Fibroblast of skin of abdomen (primary cell): ENCODE measurements around the gene SART1.
"Not testable (repeated sequence)": the region's sequence is repeated elsewhere in the genome, so short reads cannot be mapped to it uniquely, and the experiment has no call there.

Experiments
- DNase-seq: peaks from one replicate; pipeline ENCODE4 v3.0.0-alpha.2; 2013

The SART1 gene

DNA sequence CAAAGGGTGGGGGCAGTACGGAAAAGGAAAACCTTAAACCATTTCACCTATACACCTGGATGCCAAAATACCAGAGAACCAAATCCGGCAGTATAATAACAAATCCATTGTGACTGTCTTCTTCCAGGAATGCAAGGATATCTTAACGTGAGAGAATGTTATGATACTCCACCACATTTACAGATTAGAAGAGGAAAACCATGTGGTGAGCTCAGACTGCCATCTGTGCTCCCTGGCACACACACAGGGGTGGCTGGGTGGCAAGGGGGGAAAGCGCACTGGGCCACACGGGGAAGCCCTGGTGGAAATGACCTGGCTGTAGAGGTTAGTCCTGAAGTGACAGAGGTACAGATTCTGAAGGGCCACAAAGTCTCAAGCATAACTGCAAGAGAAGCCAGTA lies 30.5 kb downstream of the SART1 start:
- DNase-seq, result no peak

DNA sequence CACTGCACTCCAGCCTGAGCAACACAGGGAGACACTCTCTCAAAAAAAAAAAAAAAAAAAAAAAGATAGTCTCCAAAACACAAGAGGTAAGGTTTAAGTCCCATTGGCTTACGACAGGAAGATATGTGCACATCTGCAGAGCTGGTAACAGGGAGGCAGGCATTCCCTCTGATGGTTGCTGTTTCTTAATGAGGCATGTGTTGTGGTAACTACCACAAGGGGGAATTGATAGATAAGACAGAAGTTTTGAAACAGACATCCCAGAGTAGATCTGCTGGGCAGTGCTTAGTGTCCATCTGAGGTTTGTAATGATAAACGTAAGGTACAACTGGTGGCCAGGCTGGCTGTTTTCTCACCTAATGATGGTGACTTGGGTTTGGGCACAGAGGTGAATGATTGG lies 35.8 kb downstream of the SART1 start:
- no peak for DNase-seq

DNA sequence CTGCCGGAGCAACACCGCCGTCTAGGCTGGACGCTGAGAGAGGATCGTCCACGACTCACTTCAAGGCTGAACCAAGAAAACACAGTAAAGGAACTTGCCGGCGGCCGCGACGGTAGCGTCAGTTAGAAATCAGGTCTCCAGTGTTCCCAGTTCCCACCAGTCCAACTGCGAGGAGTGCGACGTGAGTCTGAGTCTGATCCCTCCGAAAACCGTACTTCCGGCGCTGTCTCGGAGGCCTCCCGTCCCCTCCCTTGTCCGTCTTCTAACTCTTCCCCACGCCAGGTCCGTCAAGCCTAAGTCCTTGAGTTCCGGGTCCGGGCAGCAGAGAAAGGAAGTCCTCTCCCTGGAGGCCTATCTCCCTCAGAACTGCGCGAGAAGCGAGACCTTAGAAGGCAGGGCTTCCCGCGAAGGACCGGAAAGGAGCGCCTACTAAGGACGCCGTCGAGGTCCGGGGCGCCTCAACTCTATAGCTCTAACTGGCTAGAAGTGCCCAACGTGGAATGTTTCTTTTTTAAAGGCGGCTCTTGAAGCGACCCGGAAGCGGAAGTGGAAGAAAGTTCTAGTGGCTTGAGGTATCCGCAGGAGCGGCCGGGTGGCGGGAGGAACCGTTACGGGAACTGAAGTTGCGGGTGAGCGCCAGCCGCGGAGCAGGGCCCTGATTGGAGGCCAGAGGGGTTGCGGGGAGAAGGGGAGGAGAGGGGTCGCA lies 40.6 kb downstream of the SART1 start, which contains the start of the genes BANF1 and EIF1AD:
Gene BANF1 (plus strand): TSS at position 562 of the 706 bp plus-strand sequence. CDS start 748 bp downstream, outside the sequence.
Gene EIF1AD (minus strand): TSS at position 216 of the 706 bp plus-strand sequence. CDS start 1,768 bp downstream, outside the sequence.
- peak; percentile 97 for DNase-seq

DNA sequence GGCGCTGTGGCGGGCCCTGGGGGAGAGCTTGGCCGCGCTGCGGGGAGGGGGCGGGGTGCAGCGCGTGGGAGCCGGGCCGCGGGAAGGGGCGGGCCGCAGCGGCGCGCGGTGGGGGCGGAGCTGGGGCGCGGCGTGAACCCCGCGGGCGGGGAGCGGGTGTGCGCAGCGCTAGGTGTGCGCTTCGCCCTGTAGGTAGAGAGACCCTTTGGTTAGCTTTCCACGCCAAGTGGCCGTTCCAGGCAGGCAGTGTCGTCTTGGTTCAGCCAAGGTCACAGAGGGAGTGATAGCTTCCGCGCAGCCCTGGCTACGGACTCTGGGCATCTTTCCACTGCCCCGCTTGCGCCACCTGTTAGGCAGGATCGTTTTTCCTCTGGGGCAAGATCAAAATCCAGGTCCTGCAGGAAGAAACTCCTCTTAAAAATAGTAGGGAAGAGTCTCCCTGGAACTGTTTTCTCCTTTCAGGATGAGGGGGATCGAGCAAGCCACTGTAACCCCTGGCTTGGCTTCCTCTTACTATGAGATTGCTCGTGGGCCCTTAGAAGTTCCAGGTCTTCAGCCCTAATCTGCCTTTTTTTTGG lies 41.2 kb downstream of the SART1 start:
- DNase-seq, result no peak

DNA sequence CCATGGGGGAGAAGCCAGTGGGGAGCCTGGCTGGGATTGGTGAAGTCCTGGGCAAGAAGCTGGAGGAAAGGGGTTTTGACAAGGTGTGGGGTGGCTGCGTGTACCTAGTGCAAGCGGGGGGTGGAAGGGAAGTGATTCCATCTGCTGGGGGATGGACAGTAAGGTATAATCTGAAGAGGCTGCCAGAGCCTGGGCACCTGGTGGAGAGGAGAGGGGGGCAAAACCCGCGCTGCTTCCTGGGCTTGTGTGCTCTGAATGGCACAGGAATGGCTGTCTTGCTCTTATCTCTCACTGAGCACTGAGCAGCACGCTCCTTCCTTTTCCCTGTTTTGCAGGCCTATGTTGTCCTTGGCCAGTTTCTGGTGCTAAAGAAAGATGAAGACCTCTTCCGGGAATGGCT lies 41.8 kb downstream of the SART1 start:
- no peak for DNase-seq

DNA sequence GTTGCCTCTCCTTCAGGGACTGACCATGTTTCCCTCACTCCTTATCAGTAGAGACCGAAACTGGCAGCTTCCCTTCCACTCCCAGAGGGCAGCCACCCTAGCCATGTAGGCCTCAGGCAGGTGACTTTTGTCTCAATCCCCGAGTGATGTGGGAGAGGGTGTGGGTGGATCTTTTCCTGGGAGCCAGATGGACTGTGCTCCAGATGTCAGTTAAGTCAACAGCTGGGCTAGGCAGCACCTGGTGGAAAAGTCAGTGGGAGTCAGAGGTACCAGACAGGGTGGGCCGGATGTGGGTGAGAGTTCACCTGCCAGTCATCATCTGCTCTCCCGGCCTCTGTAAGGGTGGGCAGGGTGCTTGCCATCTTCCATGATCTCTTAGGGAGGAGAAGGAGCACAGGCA lies 42.7 kb downstream of the SART1 start:
- no peak for DNase-seq

DNA sequence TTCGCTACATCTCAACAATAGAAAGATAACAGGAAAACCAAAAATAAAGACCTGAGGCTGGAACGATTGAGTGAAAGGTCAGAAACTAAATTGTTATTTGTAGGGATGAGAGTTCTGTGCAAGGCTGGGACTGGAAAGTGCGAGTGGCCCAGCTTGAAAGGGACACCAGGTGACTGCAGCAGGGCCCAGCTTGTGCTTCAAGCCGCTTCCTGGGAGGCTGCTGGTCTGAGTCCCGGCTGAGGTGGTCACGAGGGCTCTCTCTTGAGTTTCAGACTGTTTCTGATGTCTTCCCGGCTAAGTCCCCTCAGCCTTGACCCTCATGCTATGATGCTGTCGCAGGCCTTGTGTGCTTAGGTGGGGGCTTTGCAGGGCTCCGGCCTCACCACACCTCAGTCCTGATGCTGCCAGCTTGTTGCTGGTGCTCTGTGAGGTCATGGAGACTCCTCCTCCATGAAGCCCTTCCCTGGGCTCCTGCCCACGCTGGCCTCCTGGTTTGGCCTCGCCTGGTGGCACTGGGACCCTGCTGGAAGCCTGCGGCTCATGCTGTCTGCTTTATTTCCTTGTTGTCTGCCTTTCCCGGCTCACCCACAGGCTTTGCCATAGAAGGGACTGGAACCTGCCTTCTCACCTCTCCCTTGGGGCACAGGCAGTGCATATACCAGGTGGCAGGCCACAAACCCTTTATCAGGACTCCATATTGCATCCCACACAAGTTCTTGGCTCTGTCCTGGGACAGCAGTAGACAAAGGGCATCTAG lies 44.8 kb downstream of the SART1 start:
- DNase-seq, result no peak

DNA sequence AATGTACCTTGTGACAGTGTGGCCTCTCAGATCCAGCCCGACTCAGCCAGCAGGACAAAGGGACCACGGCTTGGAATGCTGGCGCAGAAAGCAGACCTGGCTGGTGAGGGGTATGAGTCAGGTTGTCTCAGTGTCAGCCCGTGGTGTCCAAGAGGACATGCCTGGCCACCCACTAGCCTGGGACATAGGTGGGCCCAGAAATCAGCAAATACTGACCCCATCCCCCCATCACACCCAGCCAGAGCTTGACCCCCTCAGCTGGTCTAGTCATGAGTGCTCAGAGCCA lies 45.3 kb downstream of the SART1 start:
- no peak for DNase-seq

DNA sequence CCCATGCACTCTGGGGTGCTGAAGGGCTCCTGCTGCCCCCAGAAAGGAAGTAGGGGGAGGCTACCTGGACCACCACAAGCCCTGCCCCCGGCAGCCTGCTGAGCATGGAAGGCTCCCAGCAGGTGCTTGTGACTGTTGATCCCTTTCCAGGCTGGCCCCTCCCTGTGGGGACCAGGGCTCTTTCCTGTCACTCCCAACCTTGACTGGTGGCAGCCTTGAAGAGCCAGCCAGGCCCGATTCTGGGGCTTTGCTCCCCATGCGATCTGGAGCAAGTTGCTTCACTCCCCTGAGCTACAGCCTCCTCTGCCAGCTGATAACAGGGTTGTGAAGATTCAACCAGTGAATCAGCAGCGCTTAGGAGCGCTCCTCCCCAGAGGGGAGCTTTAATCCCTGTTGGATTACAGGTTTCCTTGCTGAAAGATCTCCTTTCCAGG lies 45.7 kb downstream of the SART1 start:
- no peak for DNase-seq

DNA sequence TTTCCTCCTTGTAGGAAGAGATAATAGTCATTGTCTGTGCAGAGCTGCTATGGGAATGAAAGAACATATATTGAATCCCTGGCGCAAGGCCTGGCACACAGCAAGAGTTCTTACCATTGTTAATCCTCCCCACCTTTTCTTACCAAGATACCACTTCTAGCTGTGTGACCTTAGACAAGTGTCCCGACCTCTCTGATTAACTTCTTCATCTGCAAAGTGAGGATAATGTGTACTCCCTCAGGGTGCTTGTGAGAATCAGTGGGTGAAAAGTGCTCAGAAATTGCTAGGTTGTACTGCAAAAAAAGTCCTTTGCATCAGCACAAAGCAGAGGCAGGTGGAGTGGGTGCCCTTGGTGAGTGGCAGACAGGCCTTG lies 46.5 kb downstream of the SART1 start:
- DNase-seq, result no peak

DNA sequence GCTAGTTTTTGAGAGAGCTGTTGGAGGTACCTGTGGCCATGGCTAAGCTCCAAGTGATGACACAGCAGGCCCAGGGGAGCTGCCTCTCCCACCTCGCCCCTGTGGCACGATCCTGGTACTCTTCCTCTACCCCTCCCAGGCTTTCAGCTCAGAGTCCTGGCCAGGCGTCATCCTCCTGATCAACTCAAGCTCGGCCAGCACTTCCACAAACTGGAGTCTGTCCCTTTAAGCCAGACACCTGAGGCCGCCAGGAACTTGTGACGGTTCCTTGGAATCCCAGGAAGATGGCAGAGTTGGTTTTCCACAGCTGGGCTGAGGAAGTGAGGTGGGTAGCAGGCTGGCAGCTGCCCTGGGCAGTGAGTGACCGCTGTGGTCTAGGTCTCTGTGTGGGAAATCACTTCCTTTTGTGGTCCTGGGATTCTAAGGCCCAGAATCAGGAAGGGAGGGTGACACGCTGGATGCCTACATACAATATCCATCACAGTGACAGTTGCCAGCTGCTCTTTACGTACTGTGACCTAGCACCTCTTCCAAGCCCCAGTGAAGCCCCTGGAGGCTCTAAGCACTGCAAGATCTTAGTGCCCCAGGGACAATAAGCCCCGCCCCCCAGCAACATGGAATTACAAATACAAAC lies 47.1 kb downstream of the SART1 start:
- no peak for DNase-seq

DNA sequence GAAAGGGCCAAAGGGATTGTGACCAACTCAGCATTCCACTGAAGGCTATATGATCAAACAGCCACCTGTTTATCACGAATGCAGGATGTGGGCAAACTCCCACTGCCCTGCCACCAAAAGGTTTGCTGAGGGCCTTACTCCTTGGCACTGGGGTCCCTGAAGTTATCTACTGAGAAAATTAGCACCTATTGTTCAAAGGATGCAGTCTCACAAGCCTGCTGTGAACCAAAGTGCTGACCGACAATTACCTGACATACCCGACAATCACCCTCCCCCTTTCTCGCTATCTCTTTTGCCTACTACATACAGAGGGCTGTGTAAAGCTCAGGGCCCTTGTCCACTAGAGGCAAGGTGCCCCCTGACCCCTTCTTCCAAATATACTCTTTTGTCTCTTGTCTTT lies 48.5 kb downstream of the SART1 start:
- not testable (repeated sequence) for DNase-seq

DNA sequence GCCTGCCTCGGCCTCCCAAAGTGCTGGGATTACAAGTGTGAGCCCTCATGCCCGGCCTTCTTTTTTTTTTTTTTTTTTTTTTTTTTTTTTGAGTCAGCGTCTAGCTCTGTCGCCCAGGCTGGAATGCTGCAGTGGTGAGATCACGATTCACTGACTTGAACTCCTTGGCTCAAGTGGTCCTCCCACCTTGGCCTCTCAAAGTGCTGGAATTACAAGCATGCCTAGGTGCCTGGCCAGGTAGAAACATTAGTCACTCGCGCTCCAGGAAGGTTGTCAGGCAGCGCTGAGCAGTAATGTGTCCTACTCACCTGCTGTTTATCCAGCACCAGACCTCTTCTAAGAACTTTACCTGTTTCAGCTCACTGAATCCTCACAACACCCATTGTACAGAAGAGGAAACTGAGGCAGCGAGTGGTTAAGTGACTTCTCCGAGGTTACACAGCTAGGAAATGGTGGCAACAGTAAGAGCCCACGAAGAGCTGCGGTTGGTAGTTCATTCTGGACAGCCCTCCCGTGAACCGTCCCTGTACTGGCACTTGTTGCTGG lies 49.8 kb downstream of the SART1 start:
- DNase-seq, result peak; percentile 40

DNA sequence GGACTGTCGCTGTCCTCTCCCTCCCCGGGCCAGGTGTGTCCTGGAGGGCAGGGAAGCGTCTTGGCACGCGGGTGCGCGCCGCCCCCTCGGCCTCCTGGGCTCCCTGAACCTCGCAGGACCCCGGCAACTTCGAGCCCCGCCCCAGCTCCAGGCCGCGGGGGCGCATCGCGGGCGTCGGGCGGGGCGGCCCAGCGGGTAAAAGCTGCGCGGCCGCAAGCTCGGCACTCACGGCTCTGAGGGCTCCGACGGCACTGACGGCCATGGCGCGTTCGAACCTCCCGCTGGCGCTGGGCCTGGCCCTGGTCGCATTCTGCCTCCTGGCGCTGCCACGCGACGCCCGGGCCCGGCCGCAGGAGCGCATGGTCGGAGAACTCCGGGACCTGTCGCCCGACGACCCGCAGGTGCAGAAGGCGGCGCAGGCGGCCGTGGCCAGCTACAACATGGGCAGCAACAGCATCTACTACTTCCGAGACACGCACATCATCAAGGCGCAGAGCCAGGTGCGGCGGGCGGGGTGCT lies 50.3 kb downstream of the SART1 start, which contains the start of gene CST6:
Gene CST6 (plus strand): TSS at position 224 of the 519 bp plus-strand sequence. CDS start 37 bp downstream, at position 261.
- no peak for DNase-seq

DNA sequence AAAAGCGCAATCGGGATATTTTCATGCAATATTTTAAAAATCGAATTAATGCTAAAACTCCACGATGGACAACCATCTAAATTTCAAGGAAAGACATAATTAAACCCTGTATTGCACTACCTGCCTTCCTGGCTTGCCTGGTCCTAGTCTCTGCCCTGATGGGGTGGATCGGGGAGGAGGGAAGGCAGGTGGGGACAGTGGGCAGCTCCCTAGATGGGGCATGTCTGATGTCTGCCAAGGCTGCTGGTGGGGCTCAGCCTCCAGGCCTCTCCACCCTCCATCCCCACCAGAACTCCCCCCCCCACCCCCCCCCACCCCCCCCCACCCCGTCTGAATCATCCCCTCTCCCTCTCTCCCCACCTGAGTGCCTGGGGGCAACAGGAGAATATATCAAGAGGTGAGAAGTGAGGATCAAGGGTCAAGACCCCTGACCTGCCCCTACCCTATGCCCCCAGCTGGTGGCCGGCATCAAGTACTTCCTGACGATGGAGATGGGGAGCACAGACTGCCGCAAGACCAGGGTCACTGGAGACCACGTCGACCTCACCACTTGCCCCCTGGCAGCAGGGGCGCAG lies 50.9 kb downstream of the SART1 start:
- no peak for DNase-seq

DNA sequence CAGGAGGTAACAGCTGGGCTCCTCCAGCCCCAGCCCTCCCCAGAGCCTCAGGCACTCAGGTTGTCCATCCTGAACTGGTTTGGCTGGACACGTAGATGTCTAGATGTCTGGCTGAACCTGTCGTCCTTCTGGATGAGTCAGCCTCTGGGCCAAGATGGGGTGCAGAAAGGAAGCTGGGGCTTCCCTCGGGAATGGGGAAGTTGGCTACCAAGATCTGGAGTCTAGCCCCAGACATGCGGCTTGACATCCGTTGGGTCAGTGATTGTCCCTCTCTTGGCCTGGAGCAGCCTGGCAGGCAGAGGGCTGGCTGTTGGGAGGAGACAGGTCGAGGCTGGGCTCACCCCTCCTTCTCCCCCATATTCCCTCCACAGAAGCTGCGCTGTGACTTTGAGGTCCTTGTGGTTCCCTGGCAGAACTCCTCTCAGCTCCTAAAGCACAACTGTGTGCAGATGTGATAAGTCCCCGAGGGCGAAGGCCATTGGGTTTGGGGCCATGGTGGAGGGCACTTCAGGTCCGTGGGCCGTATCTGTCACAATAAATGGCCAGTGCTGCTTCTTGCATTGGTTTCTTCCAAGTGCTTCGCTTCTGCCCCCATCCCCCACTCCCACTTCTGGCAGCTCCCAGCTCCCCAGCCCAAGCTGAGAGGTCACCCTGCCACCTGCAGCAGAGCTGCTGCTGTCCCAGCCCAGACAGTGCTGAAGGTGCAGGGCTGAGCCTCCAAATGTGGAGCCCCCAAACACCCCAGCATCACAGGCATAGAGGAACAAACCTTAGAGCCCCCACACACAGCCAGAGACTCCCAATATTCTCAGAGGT lies 51.6 kb downstream of the SART1 start:
- no peak for DNase-seq

DNA sequence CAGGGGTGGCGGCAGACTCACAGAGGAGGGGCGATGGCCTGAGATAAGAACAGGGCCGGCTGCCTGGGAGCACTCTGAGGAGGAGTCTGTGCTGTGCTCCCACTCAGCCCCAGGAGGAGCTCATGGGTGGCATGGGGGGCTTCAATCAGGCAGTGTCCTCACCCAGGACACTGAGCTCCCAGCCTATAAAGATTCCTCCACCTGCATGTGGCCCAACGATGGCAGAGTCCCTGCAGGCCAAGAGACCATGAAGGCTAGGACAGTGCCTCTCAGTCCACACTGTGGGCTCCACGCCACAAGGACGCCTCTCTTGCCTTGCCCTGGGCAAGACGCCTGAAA lies 52.2 kb downstream of the SART1 start:
- DNase-seq, result no peak

DNA sequence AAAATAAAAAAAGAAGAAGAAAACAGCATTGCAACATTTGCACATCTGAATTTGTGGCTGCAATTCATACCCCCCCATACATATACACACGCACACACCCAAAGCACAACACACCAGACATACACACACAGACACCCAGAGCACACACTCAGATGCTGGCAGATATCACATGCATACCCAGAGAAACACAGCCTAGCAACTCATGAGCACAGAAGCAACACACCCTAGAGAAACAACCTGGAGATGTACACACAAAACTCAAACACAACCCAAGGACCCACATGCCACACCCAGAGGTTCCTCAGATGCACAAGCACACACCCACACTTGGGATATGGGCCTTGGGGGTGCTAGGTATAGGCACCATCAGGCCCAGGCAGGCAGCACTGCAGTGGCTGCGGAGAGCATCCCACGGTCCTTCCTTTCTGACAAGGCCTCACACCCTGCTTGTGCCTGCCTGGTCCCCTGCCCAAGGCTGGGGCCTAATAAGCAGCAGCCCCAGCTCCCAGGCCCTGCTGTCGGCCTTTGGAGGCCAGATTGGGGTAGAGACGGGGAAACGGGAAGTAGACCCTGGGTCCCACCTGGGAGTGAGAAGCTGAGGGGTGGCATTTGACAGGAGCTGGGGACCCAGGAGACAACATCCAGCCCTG lies 53.4 kb downstream of the SART1 start:
- no peak for DNase-seq

DNA sequence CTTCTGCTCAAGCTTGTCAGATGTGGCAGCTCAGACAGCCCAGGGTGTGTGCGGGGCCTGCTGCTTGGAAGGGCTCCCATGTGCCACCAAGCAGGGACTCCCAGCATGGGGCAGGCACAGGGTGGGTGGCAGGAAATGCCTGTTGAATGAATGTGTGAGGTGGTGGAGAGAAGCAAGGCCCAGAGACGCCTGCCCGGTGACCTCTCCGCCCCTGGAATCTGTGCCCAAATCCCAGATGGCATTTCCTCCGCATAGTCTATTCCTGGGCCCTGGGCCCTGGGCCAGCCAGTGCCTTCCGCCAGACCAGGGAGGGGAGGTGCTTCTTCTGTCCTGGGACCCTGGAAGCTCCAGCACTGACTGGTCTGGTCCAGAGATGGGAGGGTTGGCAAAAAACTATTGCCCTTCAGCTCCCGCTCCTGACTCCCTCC lies 53.9 kb downstream of the SART1 start:
- peak; percentile 12 for DNase-seq

DNA sequence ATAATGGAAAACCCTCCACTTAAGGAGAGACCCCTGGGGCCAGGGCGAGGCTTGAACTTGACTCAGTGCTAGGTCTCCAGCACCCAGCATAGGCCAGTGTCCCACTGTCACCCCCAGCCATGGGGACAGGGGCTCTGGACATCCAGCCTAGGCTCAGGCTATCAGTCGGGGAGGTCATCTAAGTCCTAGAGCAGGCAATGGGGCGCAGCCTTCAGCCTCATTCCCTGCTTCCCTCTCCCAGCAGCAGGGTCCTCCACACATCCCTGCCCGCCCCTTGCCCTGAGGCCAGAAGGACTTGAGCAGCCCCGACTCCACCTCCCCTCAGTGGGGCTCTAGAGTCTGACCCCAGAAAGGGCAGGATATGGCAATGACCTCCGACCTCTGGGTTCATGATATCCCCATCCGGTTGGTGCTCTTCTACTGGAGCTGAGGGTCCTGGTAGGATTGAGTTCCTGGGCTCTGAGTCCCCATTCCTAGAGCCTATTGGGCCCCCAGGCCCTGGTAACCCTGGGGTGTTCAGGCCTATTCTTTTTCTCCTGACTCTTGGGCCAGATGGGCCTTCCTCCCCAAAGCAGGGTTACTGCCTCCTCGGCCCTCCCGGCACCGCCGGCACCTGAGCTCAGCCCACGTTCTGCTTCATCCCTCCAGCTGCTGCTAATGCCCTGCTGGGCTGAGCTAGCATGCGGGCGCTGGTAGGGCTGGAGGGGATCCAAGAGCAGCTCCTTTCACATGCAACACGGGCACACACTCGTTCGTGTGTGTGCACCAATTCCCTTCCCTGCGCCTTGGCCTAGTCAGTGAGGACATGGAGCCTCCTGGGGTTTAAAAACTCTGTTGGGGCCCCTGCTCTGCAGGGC lies 54.6 kb downstream of the SART1 start:
- no peak for DNase-seq
